Effector memory CD4-positive, alpha-beta T cell (primary cell): ENCODE results near the gene BSG.

Experiments
- DNase-seq, 3 donors: peaks; one replicate each; pipeline ENCODE4 v3.0.0-alpha.2; 2020
- H3K27ac ChIP-seq: 2 replicates; pipeline ENCODE4 v1.7.0; 2013; ENCODE audit warnings: mild to moderate bottlenecking, low read length, moderate library complexity; ENCODE audit not compliant: insufficient read depth, poor library complexity, severe bottlenecking
- H3K27me3 ChIP-seq: replicated peaks from 2 replicates; pipeline ENCODE4 v1.7.0; 2013; ENCODE audit warnings: mild to moderate bottlenecking, low read length; ENCODE audit not compliant: insufficient read depth, control insufficient read depth, poor library complexity, severe bottlenecking
- H3K36me3 ChIP-seq: 2 replicates; pipeline ENCODE4 v1.7.0; 2013; ENCODE audit warnings: mild to moderate bottlenecking, low read length, moderate library complexity; ENCODE audit not compliant: control insufficient read depth, insufficient read depth
- H3K4me1 ChIP-seq: 2 replicates; pipeline ENCODE4 v1.7.0; 2013; ENCODE audit warnings: low read length, mild to moderate bottlenecking; ENCODE audit not compliant: control insufficient read depth, insufficient read depth, poor library complexity, severe bottlenecking
- H3K4me3 ChIP-seq: 2 replicates; pipeline ENCODE4 v1.7.0; 2013; ENCODE audit warnings: low read length, low read depth, mild to moderate bottlenecking; ENCODE audit not compliant: insufficient read depth, poor library complexity, severe bottlenecking
- H3K9me3 ChIP-seq: 2 replicates; pipeline ENCODE4 v1.7.0; 2013; ENCODE audit warnings: mild to moderate bottlenecking, low read length, moderate library complexity; ENCODE audit not compliant: control insufficient read depth

BSG gene

DNA sequence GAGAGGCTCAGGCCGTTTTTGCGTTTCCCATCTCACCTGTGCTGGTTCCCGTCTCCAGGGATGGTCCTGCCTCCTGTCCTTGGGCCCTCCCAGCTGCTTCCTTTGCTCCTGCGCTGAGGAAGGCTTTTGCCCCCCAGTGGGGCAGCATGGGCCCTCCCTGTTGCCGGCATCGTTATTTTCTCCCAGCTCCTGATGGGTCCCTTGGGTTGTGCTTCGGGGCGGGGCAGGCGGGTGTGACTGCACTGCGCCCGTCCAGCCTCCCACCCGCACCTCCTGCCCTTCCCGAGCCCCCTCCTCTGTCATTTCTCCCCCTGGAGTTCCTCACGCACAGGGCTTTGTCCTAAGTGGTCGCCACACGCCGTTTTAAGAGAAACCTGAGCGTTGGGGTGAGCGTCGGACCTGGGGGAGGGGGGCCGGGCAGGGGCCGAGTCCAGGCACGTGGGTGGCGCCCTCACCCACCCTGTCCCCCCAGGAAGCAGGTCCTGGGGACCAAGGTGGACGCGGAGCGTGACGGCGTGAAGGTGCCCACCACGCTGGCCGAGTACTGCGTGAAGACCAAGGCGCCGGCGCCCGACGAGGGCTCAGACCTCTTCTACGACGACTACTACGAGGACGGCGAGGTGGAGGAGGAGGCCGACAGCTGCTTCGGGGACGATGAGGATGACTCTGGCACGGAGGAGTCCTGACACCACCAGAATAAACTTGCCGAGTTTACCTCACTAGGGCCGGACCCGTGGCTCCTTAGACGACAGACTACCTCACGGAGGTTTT, 31.3 kb upstream of the BSG start:
- no peak for DNase-seq
- Histone ChIP-seq H3K27ac (no peak overlapping the region), H3K4me1 (peaks cover 11% of the 10 kb centered on the region), H3K36me3 (peaks cover 38% of the 10 kb centered on the region), H3K9me3 (no peaks in the 10 kb centered on the region), H3K27me3 (no peaks in the 10 kb centered on the region), H3K4me3 (no peak overlapping the region)

DNA sequence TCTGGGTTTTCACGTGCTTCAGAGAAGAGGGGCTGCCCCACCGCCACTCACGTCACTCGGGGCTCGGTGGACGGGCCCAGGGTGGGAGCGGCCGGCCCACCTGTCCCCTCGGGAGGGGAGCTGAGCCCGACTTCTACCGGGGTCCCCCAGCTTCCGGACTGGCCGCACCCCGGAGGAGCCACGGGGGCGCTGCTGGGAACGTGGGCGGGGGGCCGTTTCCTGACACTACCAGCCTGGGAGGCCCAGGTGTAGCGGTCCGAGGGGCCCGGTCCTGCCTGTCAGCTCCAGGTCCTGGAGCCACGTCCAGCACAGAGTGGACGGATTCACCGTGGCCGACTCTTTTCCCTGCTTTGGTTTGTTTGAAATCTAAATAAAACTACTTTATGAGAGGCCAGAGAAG, 30.7 kb upstream of the BSG start:
- Histone ChIP-seq H3K27ac (no peak overlapping the region), H3K4me1 (peaks cover 11% of the 10 kb centered on the region), H3K36me3 (peaks cover 31% of the 10 kb centered on the region), H3K9me3 (no peaks in the 10 kb centered on the region), H3K4me3 (no peak overlapping the region), H3K27me3 (no peaks in the 10 kb centered on the region)
- DNase-seq = no peak

DNA sequence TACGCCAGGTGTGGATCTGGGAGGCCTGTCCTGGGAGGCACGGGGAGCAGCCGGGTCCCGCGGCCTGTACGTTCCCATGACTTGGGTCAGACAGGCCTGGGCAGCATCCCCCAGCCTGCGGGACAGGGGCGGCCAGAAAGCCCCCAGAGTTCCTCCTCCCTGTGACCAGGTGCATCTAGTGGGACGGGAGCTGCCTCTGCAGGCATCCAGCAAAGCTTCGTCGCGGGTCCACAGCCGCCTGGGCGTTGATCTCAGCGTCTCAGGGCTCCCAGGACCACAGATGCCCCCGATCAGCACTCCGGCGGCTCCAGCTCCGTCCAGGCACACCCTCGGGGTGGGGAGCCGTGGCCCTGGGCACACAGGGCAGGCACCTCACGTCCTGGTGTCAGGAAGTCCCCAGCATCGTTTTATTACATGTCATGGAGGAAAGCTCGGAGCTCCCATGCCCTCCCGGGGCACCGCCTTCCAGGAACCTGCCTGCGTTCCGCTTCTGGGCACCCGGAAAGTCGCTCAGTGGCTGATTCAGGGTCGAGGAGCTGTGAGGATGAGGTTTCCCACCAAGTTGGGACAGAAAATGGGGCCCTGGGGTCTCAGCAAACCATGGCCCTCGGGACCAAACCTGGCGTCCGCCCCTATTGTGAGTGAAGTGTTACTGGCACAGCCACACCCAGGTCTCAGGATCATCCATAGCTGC, 30.1 kb upstream of the BSG start:
- no peak for DNase-seq
- no peaks in the 10 kb centered on the region for H3K9me3 ChIP-seq
- H3K36me3 ChIP-seq = peaks cover 29% of the 10 kb centered on the region
- H3K4me3 ChIP-seq = no peak overlapping the region
- H3K27ac ChIP-seq = no peak overlapping the region
- peaks cover 11% of the 10 kb centered on the region for H3K4me1 ChIP-seq
- H3K27me3 ChIP-seq = no peaks in the 10 kb centered on the region

DNA sequence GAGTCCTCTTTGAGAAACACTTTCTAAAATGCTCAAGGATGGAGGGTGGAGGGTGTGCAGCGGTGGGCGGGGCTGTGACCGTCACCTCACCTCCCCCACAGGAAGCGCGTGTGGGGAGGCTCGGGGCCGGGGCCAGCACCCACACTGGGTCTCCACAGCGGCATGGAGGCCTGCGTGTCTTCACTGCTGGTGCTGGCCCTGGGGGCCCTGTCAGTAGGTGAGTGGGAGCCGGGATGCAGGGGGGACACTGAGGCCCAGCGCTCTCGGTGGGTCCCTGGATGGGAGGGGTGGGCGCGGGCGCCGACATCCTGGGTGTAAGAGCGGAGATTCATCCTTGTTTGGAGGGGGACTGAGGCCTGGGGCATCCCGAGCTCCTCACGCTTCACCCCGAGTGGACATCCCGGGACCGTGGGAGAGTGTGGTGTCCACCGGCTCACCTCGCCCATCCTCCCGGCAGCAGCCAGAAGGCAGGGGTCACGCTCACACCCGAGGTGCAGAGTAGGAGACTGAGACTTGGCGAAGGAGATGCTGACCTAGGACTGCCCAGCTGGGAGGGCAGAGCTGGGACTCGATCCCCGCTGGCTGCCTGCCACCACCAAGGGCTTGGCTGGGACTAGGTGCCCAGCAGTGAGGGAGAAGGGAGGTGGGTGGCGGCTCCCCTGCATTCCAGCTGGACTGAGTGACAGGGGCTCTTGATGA, 28.3 kb upstream of the BSG start, which contains the start of gene GZMM:
GZMM (plus strand) TSS at position 144 of the 699 bp plus-strand sequence; CDS start at position 163, 19 bp downstream.
- no peaks in the 10 kb centered on the region for H3K27me3 ChIP-seq
- H3K27ac ChIP-seq = peak within 1 kb of the TSS; percentile 68
- no peaks in the 10 kb centered on the region for H3K9me3 ChIP-seq
- peaks cover 20% of the 10 kb centered on the region for H3K36me3 ChIP-seq
- DNase-seq = peak; percentile 56 to 71 (median 57)
- peaks cover 11% of the 10 kb centered on the region for H3K4me1 ChIP-seq
- H3K4me3 ChIP-seq = peak within 1 kb of the TSS; percentile 52

DNA sequence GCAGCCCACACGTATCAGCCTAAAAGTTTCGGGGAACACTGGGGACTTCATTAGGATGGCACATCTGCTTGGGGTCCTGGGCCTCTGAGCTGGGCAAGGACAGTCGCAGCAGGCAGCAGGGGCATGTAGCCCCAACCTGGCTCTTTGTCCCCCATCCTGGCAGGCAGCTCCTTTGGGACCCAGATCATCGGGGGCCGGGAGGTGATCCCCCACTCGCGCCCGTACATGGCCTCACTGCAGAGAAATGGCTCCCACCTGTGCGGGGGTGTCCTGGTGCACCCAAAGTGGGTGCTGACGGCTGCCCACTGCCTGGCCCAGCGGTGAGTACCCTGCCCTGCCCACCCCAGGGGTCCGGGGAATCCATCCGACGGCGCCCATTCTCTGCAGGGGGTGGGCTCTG, 25.3 kb upstream of the BSG start:
- Histone ChIP-seq H3K4me3 (no peak overlapping the region), H3K4me1 (peaks cover 11% of the 10 kb centered on the region), H3K27me3 (no peaks in the 10 kb centered on the region), H3K27ac (no peak overlapping the region), H3K9me3 (no peaks in the 10 kb centered on the region), H3K36me3 (peaks cover 5% of the 10 kb centered on the region)
- DNase-seq = no peak

DNA sequence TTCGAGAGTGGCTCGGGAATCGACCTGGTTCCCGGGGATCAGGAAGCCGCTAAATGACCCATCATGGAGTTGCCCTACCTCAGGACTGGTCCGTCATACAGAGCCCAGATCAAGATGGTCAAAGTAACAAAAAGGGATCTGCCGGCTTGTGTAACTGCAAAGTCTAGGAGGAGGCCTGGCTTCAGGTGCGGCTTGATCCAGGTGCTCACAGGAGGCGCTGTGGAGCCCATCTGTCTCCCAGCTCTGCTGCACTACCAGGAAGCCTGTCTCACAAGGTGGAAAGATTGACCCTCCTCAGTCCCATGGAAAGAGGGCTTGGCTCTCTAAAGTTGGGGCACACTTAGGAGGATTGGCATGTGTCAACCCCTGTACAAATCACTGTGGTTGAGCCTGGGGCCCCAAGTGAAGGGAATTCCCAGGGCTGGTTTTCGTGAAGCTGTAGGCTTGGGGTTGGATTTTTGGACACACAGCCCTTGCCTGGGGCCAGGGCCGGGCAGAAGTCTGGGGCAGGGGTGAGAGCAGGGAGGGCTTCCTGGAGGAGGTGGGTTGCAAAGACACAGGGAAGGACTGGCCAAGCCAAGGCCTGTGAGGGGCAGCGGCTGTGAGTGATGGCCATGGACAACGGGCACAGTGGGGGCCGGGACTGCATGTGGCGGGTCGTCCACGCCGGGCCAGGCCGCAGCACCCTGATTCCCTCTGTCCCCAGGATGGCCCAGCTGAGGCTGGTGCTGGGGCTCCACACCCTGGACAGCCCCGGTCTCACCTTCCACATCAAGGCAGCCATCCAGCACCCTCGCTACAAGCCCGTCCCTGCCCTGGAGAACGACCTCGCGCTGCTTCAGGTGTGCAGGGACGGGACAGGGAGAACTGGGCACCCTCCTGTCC, 24.3 kb upstream of the BSG start:
- Histone ChIP-seq H3K4me1 (peaks cover 11% of the 10 kb centered on the region), H3K27me3 (no peaks in the 10 kb centered on the region), H3K36me3 (peaks cover 5% of the 10 kb centered on the region), H3K27ac (no peak overlapping the region), H3K4me3 (no peak overlapping the region), H3K9me3 (no peaks in the 10 kb centered on the region)
- DNase-seq = no peak

DNA sequence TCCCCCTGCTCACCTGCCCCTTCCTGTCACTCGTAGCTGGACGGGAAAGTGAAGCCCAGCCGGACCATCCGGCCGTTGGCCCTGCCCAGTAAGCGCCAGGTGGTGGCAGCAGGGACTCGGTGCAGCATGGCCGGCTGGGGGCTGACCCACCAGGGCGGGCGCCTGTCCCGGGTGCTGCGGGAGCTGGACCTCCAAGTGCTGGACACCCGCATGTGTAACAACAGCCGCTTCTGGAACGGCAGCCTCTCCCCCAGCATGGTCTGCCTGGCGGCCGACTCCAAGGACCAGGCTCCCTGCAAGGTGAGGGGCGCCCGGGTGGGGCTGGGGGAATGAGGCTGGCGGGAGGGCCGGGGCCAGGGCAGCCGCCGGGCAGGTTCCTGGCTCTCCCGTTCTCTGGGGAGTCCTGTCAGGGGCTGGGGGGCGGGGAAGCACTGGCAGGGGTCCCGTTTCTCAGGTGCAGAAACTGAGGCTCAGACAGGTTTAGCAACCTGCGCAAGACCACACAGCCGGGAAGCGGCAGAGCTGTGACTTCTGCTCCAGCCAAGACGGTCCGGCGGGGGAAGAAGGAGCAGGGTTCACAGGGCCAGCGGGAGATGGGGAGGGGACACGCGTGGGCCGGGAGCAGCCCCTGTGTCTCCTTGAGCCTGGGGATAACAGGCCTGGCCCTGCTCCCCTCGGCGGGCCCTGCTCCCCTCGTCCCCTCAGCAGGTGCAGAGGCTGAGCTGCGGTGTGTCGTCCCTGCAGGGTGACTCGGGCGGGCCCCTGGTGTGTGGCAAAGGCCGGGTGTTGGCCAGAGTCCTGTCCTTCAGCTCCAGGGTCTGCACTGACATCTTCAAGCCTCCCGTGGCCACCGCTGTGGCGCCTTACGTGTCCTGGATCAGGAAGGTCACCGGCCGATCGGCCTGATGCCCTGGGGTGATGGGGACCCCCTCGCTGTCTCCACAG, 23.2 kb upstream of the BSG start:
- Histone ChIP-seq H3K4me1 (peaks cover 3% of the 10 kb centered on the region), H3K4me3 (no peak overlapping the region), H3K36me3 (peaks cover 5% of the 10 kb centered on the region), H3K27me3 (no peaks in the 10 kb centered on the region), H3K27ac (no peak overlapping the region), H3K9me3 (no peaks in the 10 kb centered on the region)
- no peak for DNase-seq

DNA sequence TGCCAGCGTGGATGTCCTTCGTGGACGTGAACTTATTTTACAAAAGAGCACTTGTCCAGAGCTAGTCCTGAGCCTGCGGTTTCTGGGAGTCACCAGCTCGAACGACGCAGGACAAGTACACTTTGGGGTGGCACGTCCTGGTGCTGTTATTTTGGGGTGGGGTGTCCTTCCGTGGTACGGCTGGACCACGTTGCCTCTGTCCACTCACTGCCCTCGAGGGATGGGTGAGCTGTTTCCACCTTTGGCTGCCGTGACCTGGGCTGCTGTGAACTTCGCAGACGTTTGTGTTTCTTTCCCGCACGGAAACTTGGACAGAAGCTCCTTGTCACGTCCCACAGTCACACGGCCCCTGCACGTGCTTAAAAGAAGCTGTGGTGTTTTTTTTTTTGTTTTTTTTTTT, 17.6 kb upstream of the BSG start:
- Histone ChIP-seq H3K4me3 (no peak overlapping the region), H3K9me3 (no peaks in the 10 kb centered on the region), H3K36me3 (no peaks in the 10 kb centered on the region), H3K27ac (no peak overlapping the region), H3K27me3 (no peaks in the 10 kb centered on the region), H3K4me1 (no peaks in the 10 kb centered on the region)
- no peak for DNase-seq

DNA sequence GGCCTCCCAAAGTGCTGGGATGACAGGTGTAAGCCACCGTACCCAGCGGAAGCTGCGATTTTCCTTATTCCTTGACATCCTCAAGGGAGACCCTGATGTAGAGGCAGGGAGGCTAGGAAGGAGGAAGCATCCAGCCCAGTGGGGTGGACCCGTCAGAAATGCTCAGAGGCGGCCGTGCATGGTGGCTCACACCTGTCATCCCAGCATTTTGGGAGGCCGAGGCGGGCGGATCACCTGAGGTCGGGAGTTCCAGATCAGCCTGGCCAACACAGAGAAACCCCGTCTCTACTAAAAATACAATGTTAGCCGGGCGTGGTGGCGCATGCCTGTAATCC, 17.0 kb upstream of the BSG start:
- Histone ChIP-seq H3K4me3 (no peak overlapping the region), H3K4me1 (no peaks in the 10 kb centered on the region), H3K27me3 (no peaks in the 10 kb centered on the region), H3K36me3 (no peaks in the 10 kb centered on the region), H3K27ac (no peak overlapping the region), H3K9me3 (no peaks in the 10 kb centered on the region)
- DNase-seq = no peak
